NCI-H524 treated with DMSO at 0.1 percent for 48 hours (cell line): ENCODE measurements around the gene PLEKHG3.

Source experiments
- DNase-seq: peaks from one replicate; lab custom pipeline; 2025; lab: John Stamatoyannopoulos, UW

The PLEKHG3 gene

DNA sequence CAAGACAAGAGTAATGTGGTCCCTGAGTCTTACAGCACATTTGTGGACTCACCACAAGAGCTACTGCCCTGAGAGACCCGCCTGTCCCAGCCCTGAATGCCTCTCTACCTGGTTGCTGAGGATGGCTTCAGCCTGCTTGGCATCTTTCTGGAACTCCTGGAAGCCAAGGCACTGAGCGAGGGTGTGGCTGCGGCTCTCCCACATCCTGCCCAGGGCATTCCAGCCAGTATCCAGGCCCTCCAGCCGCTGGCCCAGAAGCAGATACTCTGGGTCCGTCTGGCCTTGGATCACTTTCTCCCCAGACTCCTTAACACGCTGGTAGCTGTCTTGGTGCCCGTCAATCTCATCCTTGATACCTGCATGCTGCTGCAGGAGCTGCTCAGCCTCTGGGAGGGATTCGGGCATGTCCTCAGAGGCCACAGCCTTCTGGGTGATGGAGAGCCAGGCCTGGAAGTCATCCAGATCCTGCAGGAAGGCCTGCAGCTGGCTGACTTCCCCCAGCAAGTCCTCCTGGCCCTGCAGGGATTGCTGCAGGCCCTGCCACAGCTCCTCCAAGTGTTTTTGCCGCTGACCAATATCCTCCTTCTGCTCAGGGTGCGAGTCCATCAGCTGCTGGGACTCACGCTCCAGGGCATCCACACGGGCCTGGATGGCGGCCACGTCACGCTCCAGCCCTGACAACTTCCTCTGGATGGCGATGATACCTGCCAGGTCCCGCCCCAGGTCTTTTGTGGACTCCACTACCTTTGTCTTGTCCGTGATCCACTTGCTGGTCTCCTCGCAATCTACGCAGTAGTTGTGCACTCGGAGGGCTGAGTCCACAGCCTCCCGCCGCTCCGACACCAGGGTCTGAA, 82.3 kb downstream of the PLEKHG3 start:
- DNase-seq = no peak

DNA sequence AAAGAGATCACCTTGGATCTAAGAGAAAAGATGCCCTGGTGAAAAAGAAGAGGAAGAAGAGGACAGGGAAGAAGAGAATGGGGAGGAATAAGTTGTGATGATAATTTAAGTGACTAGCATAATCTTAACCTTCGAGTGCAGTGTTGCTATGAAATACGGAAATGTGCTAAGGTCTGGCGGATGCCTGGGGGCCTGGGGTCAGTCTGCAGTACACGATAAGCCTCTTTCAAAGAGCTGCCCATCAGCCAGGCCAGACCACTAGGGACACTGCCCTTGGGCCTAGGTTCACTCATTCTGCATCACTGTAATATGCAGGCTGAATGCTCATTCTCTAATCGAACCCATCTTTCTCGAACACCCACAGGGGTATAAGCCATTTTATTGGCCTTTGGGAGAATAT, 83.4 kb downstream of the PLEKHG3 start:
- DNase-seq = no peak

DNA sequence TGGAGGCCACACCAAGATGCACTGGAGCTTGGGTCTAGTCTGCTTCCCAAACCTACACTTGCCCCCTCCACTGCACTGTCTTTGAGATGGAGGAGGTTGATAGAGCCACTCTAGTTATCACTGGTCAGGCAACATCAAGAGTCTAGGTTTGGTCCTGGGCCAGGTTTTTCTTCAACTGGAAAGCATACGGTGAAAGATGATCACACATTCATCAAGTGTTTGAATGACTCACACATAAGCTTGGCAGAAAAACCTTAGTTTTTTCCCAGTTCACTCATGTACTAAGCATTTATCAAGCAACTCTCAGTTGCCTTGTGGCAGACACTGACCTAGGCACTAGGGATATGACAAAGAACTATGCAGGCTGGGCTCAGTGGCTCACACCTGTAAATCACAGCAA, 84.5 kb downstream of the PLEKHG3 start:
- DNase-seq = no peak

DNA sequence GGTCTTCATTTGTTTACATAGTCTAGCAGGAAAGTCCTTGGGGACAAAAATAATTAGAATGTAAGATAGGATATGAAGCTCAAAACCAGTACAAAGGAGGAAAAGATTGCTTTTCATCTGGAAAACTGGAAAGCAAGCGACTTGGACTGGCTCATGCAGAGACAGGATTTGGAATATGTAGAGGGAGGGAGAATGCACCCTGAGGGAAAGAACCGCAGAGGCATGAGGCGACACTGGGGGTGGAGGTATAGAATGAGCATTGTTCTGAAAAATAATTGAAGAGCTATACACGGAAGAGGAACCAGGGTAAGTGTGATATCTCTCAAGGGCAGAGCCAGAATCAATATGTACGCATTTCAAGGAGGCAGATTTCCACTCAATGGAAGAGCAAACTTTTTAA, 85.5 kb downstream of the PLEKHG3 start:
- DNase-seq = no peak

DNA sequence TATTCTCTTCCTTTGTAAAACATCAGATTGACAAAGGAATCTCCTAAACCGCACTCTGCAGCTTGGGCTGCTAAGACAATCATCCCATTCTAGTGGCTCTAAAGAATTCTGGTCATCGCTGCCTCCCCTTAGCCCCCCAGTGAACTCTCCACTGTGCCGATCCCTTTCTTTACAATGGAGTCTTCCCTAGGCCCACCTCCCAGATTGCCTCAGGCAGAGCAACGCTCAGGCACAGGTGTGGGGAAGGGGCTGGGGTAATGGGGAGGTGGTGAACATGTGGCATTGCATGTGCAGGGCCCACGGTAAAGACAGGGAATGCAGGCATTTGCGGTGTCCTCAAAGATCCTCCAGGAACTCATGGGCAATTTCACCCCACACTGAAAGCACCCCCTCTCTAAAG, 86.3 kb downstream of the PLEKHG3 start:
- DNase-seq = no peak

DNA sequence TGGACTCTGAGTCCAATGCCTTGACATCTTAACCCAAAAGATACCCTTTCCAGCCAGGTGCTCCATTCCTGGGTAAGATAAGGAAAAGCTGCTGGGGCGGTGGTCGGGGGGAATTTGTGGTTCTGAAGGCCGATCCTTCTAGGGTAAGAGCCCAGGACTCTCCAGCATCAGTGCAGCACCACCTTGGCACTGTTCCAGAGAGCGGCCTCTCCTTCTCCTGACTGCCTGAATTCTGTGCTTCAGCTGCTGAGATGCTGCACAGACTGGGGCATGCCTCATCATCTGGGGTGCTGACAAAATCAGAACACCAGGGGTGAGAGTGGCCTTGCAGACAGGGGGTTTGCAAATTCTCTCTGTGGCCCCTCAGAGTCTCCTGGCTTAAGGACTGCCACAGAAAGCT, 88.0 kb downstream of the PLEKHG3 start:
- no peak for DNase-seq

DNA sequence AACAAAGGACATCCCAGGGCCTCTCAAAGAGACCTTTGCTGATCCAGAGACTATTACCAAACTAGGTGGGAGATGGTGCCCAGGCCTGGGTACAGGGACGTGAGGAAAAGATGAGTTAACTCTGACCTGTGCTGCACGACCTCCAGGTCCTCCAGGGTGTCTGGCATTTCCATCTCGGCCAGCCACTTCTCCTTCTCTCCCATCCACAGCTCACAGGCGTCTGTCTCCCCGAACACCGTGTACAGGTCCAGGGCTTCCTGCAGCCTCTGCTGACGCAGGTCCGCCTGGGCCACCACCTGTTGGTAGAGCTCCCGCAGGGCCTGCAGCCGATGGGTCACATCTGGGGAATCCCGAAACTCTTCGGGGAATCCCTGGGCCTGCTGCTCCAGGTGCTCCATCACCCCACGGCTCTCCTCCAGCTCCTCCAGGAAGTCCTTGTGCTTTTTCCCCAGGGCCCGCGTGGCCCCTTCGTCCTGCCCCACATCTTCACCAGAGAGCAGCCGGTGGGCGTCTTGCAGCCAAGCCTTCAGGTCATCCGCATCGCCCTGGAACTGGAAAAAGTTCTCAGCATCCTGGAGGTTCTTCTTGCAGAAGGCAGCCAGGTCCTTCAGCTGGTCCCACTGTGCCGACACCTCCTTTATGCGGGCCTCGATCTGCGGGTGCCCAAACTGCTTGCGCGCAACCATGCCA, 88.8 kb downstream of the PLEKHG3 start:
- DNase-seq = no peak

DNA sequence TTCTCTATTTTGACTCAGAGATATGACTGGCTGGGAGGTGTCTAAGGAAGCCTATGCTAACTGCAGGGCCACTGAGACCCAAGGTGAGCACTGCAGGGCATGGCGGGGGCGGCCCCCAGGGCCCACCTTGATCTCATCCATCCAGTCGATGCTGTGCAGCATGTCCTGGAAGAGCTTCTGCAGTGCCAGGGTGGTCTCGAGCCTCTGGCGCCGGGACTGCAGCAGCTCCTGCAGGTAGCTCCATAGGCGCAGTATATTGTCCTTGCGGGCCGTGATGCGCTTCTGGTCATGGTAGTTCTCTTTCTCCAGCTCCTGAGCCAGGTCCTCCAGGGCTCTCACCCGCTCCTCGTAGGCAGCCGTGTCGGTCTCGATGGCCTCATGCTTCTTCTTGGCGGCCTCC, 91.0 kb downstream of the PLEKHG3 start:
- no peak for DNase-seq

DNA sequence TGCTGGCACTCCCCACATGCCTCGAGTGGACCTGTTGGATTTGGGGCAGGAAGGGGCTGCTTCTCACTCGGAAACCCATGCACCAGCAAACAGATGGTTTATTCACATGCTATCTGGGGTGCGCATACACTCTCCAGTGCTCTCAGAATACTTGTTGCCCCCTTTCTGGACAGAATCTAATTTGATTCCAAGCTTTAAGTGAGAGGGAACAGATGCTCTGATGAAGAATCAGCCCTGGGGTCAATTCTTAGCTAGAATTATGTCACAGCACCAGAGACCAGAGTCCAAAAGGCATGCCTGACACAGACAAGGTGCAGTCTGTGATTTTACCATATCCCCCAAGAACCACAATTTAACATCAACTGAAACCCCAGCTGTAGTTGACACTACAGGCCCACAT, 91.7 kb downstream of the PLEKHG3 start:
- DNase-seq = no peak

DNA sequence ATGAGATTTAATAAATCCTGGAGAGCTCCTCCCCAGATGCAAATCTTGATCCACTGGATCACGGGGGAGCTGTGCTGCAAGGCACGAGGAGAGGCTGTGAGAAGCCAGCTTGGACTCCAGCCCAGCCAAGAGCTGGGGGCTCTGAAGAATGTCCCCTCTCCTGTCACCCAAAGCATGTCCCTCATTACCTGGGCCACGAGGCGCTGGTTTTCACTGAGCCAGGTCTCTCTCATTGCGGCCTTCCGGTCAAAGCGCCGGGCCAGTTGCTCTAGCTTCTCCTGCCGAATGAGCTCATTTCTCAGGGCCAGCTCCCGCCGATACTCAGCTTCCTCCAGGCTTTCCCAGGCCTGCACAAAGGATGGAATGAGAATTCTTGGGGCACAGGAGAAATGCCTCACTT, 92.1 kb downstream of the PLEKHG3 start:
- no peak for DNase-seq

DNA sequence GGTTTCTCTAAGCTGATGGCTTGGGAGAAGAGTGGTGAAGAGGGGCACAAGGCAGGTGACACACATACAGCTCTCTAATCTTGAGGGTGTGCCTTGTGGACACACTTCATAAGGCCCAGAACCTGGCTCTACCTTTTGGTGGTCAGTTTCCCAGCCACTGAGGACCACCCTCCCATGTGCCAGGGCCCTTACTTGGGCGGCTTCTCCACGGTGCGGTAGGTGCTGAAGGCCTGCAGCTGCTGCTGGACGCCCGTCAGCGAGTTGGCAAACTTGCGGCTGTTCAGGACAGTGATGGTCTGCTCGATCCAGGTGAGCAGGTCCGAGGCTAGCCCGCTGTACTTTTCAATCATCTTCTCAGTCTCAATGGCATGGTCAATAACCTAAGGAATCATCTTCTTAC, 95.3 kb downstream of the PLEKHG3 start:
- DNase-seq = no peak
